ENCODE data around the gene ACADSB. TPM values are rescaled to one million over a fixed set of nuclear protein-coding genes. Genes with fewer than 3 reads are reported as not detected.

ACADSB gene
- total RNA-seq, 1 donor from 2014 or later = 27.1 TPM

GRCh38 chr10:123042708-123043408 is 34.1 kb downstream of the ACADSB start:
- intact Hi-C loops (cut with DNase I) = no loop called here
- H3K27ac ChIP-seq = no peak overlapping the region

GRCh38 chr10:123043409-123043925 is 34.7 kb downstream of the ACADSB start:
- no peak overlapping the region for H3K27ac ChIP-seq
- no peaks in the 10 kb centered on the region for H3K4me1 ChIP-seq
- peaks cover 44% of the 10 kb centered on the region for H3K36me3 ChIP-seq
- H3K27me3 ChIP-seq = no peaks in the 10 kb centered on the region
- no peaks in the 10 kb centered on the region for H3K9me3 ChIP-seq
- no peak overlapping the region for H3K4me3 ChIP-seq
- peak; percentile 66 for ATAC-seq
- DNase-seq = no peak
- peak; percentile 45 for TF ChIP-seq CTCF (IDR thresholded peaks at IDR 0.05)
- intact Hi-C loops (cut with DNase I) = no loop called here

More at GRCh38 chr10:123042708-123043408, 34.1 kb downstream of the ACADSB start:
- TF ChIP-seq CTCF (IDR thresholded peaks at IDR 0.05) = no peak
- DNase-seq = no peak
- H3K9me3 ChIP-seq = no peaks in the 10 kb centered on the region
- peaks cover 39% of the 10 kb centered on the region for H3K36me3 ChIP-seq
- H3K27me3 ChIP-seq = no peaks in the 10 kb centered on the region
- ATAC-seq = no peak
- H3K4me3 ChIP-seq = no peak overlapping the region
- no peaks in the 10 kb centered on the region for H3K4me1 ChIP-seq

GRCh38 chr10:123044391-123044790 is 35.6 kb downstream of the ACADSB start:
- Histone ChIP-seq H3K27ac (no peak overlapping the region), H3K9me3 (no peaks in the 10 kb centered on the region), H3K4me3 (no peak overlapping the region), H3K4me1 (no peaks in the 10 kb centered on the region), H3K36me3 (peaks cover 53% of the 10 kb centered on the region), H3K27me3 (no peaks in the 10 kb centered on the region)
- DNase-seq = no peak
- intact Hi-C loops (cut with DNase I) = no loop called here
- no peak for TF ChIP-seq CTCF (IDR thresholded peaks at IDR 0.05)
- ATAC-seq = no peak

GRCh38 chr10:123045961-123046731 is 37.3 kb downstream of the ACADSB start:
- DNase-seq (no peak), ATAC-seq (no peak)
- Histone ChIP-seq H3K4me3 (no peak overlapping the region), H3K4me1 (no peaks in the 10 kb centered on the region), H3K9me3 (no peaks in the 10 kb centered on the region), H3K27ac (no peak overlapping the region), H3K27me3 (no peaks in the 10 kb centered on the region), H3K36me3 (peaks cover 54% of the 10 kb centered on the region)
- intact Hi-C loops (cut with DNase I) = no loop called here
- no peak for TF ChIP-seq CTCF (IDR thresholded peaks at IDR 0.05)

GRCh38 chr10:123057968-123058367 is 49.2 kb downstream of the ACADSB start:
- H3K27ac ChIP-seq = no peak overlapping the region
- H3K27me3 ChIP-seq = no peaks in the 10 kb centered on the region
- peaks cover 23% of the 10 kb centered on the region for H3K36me3 ChIP-seq
- intact Hi-C loops (cut with DNase I) = no loop called here
- no peaks in the 10 kb centered on the region for H3K4me1 ChIP-seq
- ATAC-seq = no peak
- no peak overlapping the region for H3K4me3 ChIP-seq
- no peak for DNase-seq
- TF ChIP-seq CTCF (IDR thresholded peaks at IDR 0.05) = no peak
- H3K9me3 ChIP-seq = no peaks in the 10 kb centered on the region

Measured in upper lobe of right lung (tissue), 1 donor.